Measurements from ENCODE around the gene TIMM17A.

Gene TIMM17A

GRCh38 chr1:201916649-201917249 lies 38.6 kb upstream of the TIMM17A start:
- DNase-seq (ENCODE audit: insufficient read length, low spot score): no peak
- FAIRE-seq: no peak
- TF ChIP-seq, protein P1, sequence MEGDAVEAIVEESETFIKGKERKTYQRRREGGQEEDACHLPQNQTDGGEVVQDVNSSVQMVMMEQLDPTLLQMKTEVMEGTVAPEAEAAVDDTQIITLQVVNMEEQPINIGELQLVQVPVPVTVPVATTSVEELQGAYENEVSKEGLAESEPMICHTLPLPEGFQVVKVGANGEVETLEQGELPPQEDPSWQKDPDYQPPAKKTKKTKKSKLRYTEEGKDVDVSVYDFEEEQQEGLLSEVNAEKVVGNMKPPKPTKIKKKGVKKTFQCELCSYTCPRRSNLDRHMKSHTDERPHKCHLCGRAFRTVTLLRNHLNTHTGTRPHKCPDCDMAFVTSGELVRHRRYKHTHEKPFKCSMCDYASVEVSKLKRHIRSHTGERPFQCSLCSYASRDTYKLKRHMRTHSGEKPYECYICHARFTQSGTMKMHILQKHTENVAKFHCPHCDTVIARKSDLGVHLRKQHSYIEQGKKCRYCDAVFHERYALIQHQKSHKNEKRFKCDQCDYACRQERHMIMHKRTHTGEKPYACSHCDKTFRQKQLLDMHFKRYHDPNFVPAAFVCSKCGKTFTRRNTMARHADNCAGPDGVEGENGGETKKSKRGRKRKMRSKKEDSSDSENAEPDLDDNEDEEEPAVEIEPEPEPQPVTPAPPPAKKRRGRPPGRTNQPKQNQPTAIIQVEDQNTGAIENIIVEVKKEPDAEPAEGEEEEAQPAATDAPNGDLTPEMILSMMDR (IDR thresholded peaks at IDR 0.05; ENCODE audit: insufficient read depth, missing control alignments): no peak

DNA sequence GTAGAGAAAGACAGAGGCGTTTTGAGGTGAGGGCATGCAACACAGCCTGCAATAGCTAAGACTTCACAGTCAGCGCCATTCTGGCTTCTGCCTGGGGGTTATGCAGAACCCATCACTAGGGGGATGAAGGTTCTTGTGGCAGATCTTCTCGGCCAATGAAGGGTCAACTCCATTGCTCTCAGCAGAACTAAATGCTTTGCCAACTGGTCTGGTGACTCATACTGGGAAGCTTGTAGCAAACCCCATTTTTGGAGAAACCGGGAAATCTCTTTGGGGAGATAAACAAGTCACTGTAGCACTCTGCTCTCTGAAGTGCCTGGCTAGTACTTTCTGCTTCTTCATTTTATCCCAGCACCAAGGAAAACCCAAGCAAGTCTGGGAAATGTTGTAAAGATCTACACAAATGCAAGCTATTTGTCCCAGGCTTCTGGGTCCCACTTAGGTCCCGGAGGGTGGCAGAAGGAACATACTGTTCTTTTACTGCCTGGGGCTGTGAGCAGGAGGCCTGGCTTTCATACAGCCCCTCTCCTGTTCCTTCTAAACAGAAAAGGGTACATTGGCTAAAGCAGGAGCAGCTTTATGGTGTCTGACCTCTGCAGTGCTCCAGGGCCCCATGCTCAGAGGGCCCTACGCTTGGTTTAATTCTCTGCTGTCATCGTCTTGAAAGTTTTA lies 37.8 kb upstream of the TIMM17A start:
- FAIRE-seq: no peak
- DNase-seq (ENCODE audit: insufficient read length, low spot score): no peak
- TF ChIP-seq, protein P1 (IDR thresholded peaks at IDR 0.05; ENCODE audit: insufficient read depth, missing control alignments): no peak

DNA sequence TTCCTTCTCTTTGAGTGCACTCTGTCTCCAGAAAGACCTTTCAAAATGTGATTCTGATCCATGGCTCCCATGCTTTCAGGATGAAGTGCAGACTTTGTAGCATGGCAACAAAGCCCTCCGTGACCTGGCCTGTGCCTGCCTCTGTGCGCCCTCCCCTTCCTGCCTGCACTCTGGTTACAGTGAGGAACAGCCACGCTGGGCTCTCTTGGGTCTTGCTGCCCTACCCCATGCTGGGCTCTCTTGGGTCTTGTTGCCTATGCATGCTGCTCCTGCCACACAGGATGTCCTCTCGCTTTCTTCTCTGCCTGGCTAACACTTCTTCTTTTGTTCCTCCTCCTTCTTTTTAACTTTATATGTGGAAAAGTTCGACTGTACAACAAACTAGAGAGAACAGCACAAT lies 37.0 kb upstream of the TIMM17A start:
- no peak for FAIRE-seq
- DNase-seq (ENCODE audit: insufficient read length, low spot score): no peak
- TF ChIP-seq, protein P1 (IDR thresholded peaks at IDR 0.05; ENCODE audit: insufficient read depth, missing control alignments): no peak

- TF ChIP-seq, protein P1 (IDR thresholded peaks at IDR 0.05; ENCODE audit: insufficient read depth, missing control alignments): no peak
- DNase-seq (ENCODE audit: insufficient read length, low spot score) (no peak), FAIRE-seq (peak; percentile 82)
Observed at GRCh38 chr1:201921952-201922558, 33.2 kb upstream of the TIMM17A start.

DNA sequence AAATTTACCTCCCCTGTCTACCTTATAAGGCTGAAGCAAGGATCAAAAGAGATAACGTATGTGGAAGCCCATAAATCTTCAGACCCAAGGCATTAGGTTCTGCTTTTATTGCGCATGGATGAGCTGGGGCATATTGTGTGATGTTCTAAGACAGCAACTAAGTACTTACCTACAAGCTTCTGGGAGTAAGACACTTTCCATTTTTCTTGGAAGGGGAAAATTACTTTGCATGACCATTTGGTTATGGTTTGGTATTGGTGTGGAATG lies 30.1 kb upstream of the TIMM17A start:
- peak; percentile 99 for FAIRE-seq
- no peak for DNase-seq (ENCODE audit: insufficient read length, low spot score)
- TF ChIP-seq, protein P1 (IDR thresholded peaks at IDR 0.05; ENCODE audit: insufficient read depth, missing control alignments): no peak

DNA sequence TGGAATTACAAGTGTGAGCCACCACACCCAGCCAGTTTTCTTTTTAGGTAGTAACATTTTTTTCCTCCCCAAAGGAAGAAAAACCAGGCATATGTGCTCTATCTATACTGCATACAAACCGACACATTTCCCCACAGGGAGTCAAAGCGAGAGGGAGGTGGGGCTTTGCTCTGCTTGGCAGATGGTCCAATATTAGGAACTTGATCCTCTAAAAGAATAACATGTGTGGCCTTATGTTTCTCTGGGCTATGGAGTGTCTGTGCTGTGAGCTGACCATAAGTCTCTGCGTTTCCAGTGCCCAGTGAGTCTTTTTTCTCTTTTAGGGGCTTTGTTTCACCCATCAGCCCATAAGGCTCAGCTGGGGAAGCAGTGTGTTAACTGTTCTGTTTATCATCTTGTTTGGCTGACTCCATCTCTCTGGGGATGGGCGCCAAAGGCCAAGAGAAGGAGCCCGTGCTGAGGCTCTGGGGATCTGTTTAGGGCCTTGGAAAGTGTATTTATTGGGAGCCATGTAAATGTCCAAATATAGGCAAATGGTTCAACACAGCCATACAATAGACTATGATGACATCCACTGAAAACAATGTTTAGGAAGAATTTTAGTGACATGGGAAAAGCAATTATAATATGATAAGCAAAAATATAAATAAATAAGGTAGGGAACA lies 29.2 kb upstream of the TIMM17A start:
- FAIRE-seq (peak; percentile 99), DNase-seq (ENCODE audit: insufficient read length, low spot score) (no peak)
- TF ChIP-seq, protein P1 (IDR thresholded peaks at IDR 0.05; ENCODE audit: insufficient read depth, missing control alignments): no peak

Measured in D721Med (cell line).